ENCODE results near the gene ARHGAP26. TPM values are rescaled to one million over a fixed set of nuclear protein-coding genes. Genes with fewer than 3 reads are reported as not detected.

Gene ARHGAP26
- total and polyA plus RNA-seq, 2 of the 4 experiments (the other 2 are of a cell fraction): 0.54 to 0.56 TPM

DNA sequence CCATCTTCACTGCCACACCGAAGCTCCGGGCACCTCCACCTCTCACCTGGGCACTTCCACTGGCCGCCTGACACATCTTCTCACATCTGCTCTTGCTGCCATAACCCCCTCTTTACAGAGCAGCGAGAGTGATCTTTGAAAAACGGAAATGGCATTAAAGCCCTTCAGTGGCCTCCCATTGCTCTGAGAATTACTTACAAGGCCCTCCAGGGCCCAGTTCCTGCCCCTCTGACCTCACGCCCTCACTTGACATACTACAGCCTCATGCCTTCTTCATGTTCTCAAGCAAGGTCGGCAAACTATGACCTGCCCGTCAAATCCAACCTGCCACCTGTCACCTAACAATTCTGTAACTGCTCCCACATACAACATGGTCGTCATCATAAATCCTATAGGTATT lies 446.0 kb downstream of the ARHGAP26 start:
- no peak overlapping the region for H2BK120ac ChIP-seq (ENCODE audit: low read depth, low read length)
- TF ChIP-seq RAD21 (IDR thresholded peaks at IDR 0.05; ENCODE audit: low read length): no peak
- no peak for TF ChIP-seq BHLHE40 (IDR thresholded peaks at IDR 0.05; ENCODE audit: low read depth, low read length)
- TF ChIP-seq MAZ (IDR thresholded peaks at IDR 0.05; ENCODE audit: borderline replicate concordance, low read depth, low read length): no peak
- no peak for TF ChIP-seq POLR2A (IDR thresholded peaks at IDR 0.05; ENCODE audit: low read depth, low read length)
- TF ChIP-seq CHD1 (IDR thresholded peaks at IDR 0.05; ENCODE audit: low read depth, low read length): no peak
- TF ChIP-seq, protein P1, sequence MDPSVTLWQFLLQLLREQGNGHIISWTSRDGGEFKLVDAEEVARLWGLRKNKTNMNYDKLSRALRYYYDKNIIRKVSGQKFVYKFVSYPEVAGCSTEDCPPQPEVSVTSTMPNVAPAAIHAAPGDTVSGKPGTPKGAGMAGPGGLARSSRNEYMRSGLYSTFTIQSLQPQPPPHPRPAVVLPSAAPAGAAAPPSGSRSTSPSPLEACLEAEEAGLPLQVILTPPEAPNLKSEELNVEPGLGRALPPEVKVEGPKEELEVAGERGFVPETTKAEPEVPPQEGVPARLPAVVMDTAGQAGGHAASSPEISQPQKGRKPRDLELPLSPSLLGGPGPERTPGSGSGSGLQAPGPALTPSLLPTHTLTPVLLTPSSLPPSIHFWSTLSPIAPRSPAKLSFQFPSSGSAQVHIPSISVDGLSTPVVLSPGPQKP (IDR thresholded peaks at IDR 0.05; ENCODE audit: borderline replicate concordance, low read depth, low read length): no peak
- TF ChIP-seq RCOR1 (IDR thresholded peaks at IDR 0.05; ENCODE audit: insufficient replicate concordance, low read length): no peak
- no peak for TF ChIP-seq SMC3 (IDR thresholded peaks at IDR 0.05; ENCODE audit: low read depth, low read length)
- TF ChIP-seq FOS (IDR thresholded peaks at IDR 0.05; ENCODE audit: low read depth, low read length): no peak
- TF ChIP-seq, protein P2, sequence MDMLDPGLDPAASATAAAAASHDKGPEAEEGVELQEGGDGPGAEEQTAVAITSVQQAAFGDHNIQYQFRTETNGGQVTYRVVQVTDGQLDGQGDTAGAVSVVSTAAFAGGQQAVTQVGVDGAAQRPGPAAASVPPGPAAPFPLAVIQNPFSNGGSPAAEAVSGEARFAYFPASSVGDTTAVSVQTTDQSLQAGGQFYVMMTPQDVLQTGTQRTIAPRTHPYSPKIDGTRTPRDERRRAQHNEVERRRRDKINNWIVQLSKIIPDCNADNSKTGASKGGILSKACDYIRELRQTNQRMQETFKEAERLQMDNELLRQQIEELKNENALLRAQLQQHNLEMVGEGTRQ (IDR thresholded peaks at IDR 0.05; ENCODE audit: low read depth, low read length): no peak
- no peak for TF ChIP-seq RFX5 (IDR thresholded peaks at IDR 0.05; ENCODE audit: low read depth, low read length)
- dilution Hi-C loops (cut with HindIII; ENCODE audit: low sequenced_read_pairs, unreplicated experiment) (no loop called here), intact Hi-C loops (cut with micrococcal nuclease) (no loop called here), in situ Hi-C loops (cut with MboI; ENCODE audit: low sequenced_read_pairs) (no loop called here)
- no peak overlapping the region for H4K5ac ChIP-seq (ENCODE audit: low read depth, low read length)
- 0 out of 2 replicates have a peak overlapping the region, but pooled peaks have one; percentile 2 for H4K91ac ChIP-seq (ENCODE audit: insufficient read depth, low read depth, low read length)
- H3K9me1 ChIP-seq (ENCODE audit: insufficient read depth, low read length): no peaks in the 10 kb centered on the region
- no peak overlapping the region for H2BK5ac ChIP-seq (ENCODE audit: low read depth, low read length, poor library complexity, severe bottlenecking)
- H3K23ac ChIP-seq (ENCODE audit: low read depth, low read length): no peak overlapping the region
- no peaks in the 10 kb centered on the region for H3K9me3 ChIP-seq (ENCODE audit: control insufficient read depth, insufficient read depth, low read length)
- H3K14ac ChIP-seq (replicated peaks; ENCODE audit: low read depth, low read length): no peak overlapping the region; the same call in 1 of the 2 replicates
- no peak overlapping the region for H2AK5ac ChIP-seq (ENCODE audit: low read depth, low read length)
- BruUV-seq (replicated peaks): no TSS peak
- H3K4me2 ChIP-seq (ENCODE audit: low read depth, low read length): no peak overlapping the region
- no peak for DNase-seq
- no peak overlapping the region for H2AFZ ChIP-seq (replicated peaks; ENCODE audit: low read length, poor library complexity)
- H3K27ac ChIP-seq (ENCODE audit: insufficient read depth, low read length): no peak overlapping the region
- no peak overlapping the region for H3K9ac ChIP-seq (ENCODE audit: low read depth, low read length)
- WGBS, 2 experiments (ENCODE audit: extremely low coverage in 2 of 2, insufficient read length in 1 of 2): 100% methylated on average over 5 of the region's 9 CpGs; no CpG with 5 or more reads in 1 of the 2 experiments
- H3K36me3 ChIP-seq (ENCODE audit: control insufficient read depth, insufficient read depth, low read length): no peaks in the 10 kb centered on the region
- no peak overlapping the region for H3K4me3 ChIP-seq (ENCODE audit: insufficient read depth, low read depth, low read length)
- ChIA-PET CTCF (no interaction called here), POLR2A (ENCODE audit: unreplicated experiment) (no interaction called here)
- peak overlapping the region; percentile 51; the same call in 1 of the 2 replicates for H2BK20ac ChIP-seq (ENCODE audit: low read depth, low read length)
- H2AK9ac ChIP-seq (replicated peaks; ENCODE audit: low read depth, low read length, poor library complexity): no peak overlapping the region
- peaks cover 8% of the 10 kb centered on the region for H3K4me1 ChIP-seq (ENCODE audit: control insufficient read depth, insufficient read depth, low read length)
- H2BK15ac ChIP-seq (ENCODE audit: low read depth, low read length): no peak overlapping the region
- no peak overlapping the region for H3K56ac ChIP-seq (ENCODE audit: extremely low read depth, insufficient read depth, low read length)
- no peaks in the 10 kb centered on the region for H3K79me1 ChIP-seq (ENCODE audit: low read depth in 1 of 2, low read length in 2 of 2)
- no peak overlapping the region for H4K8ac ChIP-seq (ENCODE audit: low read depth in 2 of 2, low read length in 2 of 2)
- no peaks in the 10 kb centered on the region for H3K27me3 ChIP-seq (ENCODE audit: control insufficient read depth, insufficient read depth, low read length)
- no peaks in the 10 kb centered on the region for H4K20me1 ChIP-seq (ENCODE audit: insufficient read depth, low read length)
- no peak overlapping the region for H3K18ac ChIP-seq (ENCODE audit: low read depth, low read length)
- ATAC-seq (ENCODE audit: low read depth): no peak
- no peak overlapping the region for H3K4ac ChIP-seq (ENCODE audit: low read depth, low read length)
